GM18951 (cell line): ENCODE measurements around the gene FXR1.
"Not testable (repeated sequence)": the region's sequence is repeated elsewhere in the genome, so short reads cannot be mapped to it uniquely, and the experiment has no call there.

Experiments
- POLR2A ChIP-seq: IDR thresholded peaks from 4 replicates; pipeline ENCODE4 v1.6.1; 2011; ENCODE audit warnings: mild to moderate bottlenecking; ENCODE audit not compliant: insufficient read length, insufficient read depth; ENCODE audit errors: extremely low read depth
- in situ Hi-C: fragments of 300-500 bp; cut with MboI; formaldehyde crosslinking; loops from one replicate; pipeline ENCODE4 v1.12.0; 2022; ENCODE audit warnings: low sequenced_read_pairs, mixed read lengths, inconsistent platforms; ENCODE audit not compliant: unreplicated experiment

The FXR1 gene

GRCh38 chr3:180962530-180962929, 50.1 kb downstream of the FXR1 start:
- no peak for TF ChIP-seq POLR2A
- in situ Hi-C loops, result no loop called here

GRCh38 chr3:180970931-180971330, 58.5 kb downstream of the FXR1 start:
- in situ Hi-C loops, result no loop called here
- no peak for TF ChIP-seq POLR2A

GRCh38 chr3:180973543-180973942, 61.1 kb downstream of the FXR1 start:
- in situ Hi-C loops, result no loop called here
- TF ChIP-seq POLR2A, result no peak

- no peak for TF ChIP-seq POLR2A
- in situ Hi-C loops, result no loop called here
Measured at GRCh38 chr3:180974286-180974685, 61.8 kb downstream of the FXR1 start.

GRCh38 chr3:180977498-180977897, 65.0 kb downstream of the FXR1 start:
- in situ Hi-C loops, result no loop called here
- no peak for TF ChIP-seq POLR2A

- in situ Hi-C loops, result no loop called here
- no peak for TF ChIP-seq POLR2A
Measured at GRCh38 chr3:180979961-180980360, 67.5 kb downstream of the FXR1 start.

- TF ChIP-seq POLR2A, result no peak
- in situ Hi-C loops, result no loop called here
Measured at GRCh38 chr3:180980611-180981010, 68.1 kb downstream of the FXR1 start.

- in situ Hi-C loops, result no loop called here
- no peak for TF ChIP-seq POLR2A
Measured at GRCh38 chr3:180981912-180982311, 69.4 kb downstream of the FXR1 start.

GRCh38 chr3:180983136-180983535, 70.7 kb downstream of the FXR1 start:
- in situ Hi-C loops, result no loop called here
- TF ChIP-seq POLR2A, result no peak

GRCh38 chr3:180986366-180986765, 73.9 kb downstream of the FXR1 start:
- in situ Hi-C loops, result not testable (repeated sequence)

- no peak for TF ChIP-seq POLR2A
- in situ Hi-C loops, result no loop called here
Measured at GRCh38 chr3:180987344-180987743, 74.9 kb downstream of the FXR1 start.

- in situ Hi-C loops, result no loop called here
- peak; percentile 92 for TF ChIP-seq POLR2A
Measured at GRCh38 chr3:180989291-180990163, 77.1 kb downstream of the FXR1 start, which contains the start of gene DNAJC19. Gene DNAJC19 (minus strand): TSS chr3:180989736. CDS start chr3:180989602, 134 bp downstream.

GRCh38 chr3:180990505-180990904, 78.0 kb downstream of the FXR1 start:
- in situ Hi-C loops, result no loop called here
- TF ChIP-seq POLR2A, result no peak

- no peak for TF ChIP-seq POLR2A
- in situ Hi-C loops, result no loop called here
Measured at GRCh38 chr3:180996415-180996932, 84.0 kb downstream of the FXR1 start.

GRCh38 chr3:181002331-181002730, 89.9 kb downstream of the FXR1 start:
- in situ Hi-C loops, result not testable (repeated sequence)

- in situ Hi-C loops, result not testable (repeated sequence)
Measured at GRCh38 chr3:181003469-181003868, 91.0 kb downstream of the FXR1 start.
